Peyer's patch (tissue), 4 donors: ENCODE results near the gene CDHR2. TPM values are rescaled to one million over a fixed set of nuclear protein-coding genes. Genes with fewer than 3 reads are reported as not detected.
A peak's percentile ranks its signal among the peaks of the same experiment; 100 is the strongest.

Source experiments
- DNase-seq, 3 donors: peaks; one replicate each; pipeline ENCODE4 v3.0.0-alpha.2; 2017 to 2019
- H3K27ac ChIP-seq, 4 donors: fragments of 200-600 bp; sonication (generic); one replicate each; pipeline ENCODE4 v1.5.1; 2016 to 2019
- H3K27me3 ChIP-seq, 2 donors: fragments of 200-600 bp; sonication (generic); one replicate each; pipeline ENCODE4 v1.5.1; 2019
- H3K36me3 ChIP-seq, 3 donors: fragments of 200-600 bp; sonication (generic); one replicate each; pipeline ENCODE4 v1.5.1; 2016 to 2019
- H3K4me1 ChIP-seq, 4 donors: fragments of 200-600 bp; sonication (generic); one replicate each; pipeline ENCODE4 v1.5.1; 2016 to 2019
- H3K4me3 ChIP-seq, 4 donors: fragments of 200-600 bp; sonication (generic); 1 replicate in 3 of 4; 2 replicates in 1 of 4; pipeline ENCODE4 v1.5.1; 2016 to 2019; ENCODE audit warnings: mild to moderate bottlenecking in 1 of 4
- H3K9me3 ChIP-seq, 4 donors: fragments of 200-600 bp; sonication (generic); one replicate each; pipeline ENCODE4 v1.5.1; 2016 to 2019; ENCODE audit warnings: mild to moderate bottlenecking in 1 of 4
- CTCF ChIP-seq, 6 experiments: fragments of 450-650 bp in 4 of 6; fragments of 200-600 bp in 2 of 6; sonication (generic) in 1 of 6; IDR thresholded peaks; one replicate each; pipeline ENCODE4 v1.5.1; 2017 to 2019; ENCODE audit warnings: antibody characterized with exemption in 6 of 6, mild to moderate bottlenecking in 3 of 6, moderate library complexity in 1 of 6
- POLR2A ChIP-seq, 2 donors: fragments of 450-650 bp; IDR thresholded peaks; one replicate each; pipeline ENCODE4 v1.5.1; 2017; ENCODE audit warnings: antibody characterized with exemption in 2 of 2, mild to moderate bottlenecking in 2 of 2, moderate library complexity in 2 of 2
- total RNA-seq, 4 donors: library from RNA; depleted of rRNA; stranded (reverse); fragments of >200 nt; gene quantifications; one replicate each; pipeline ENCODE4 v1.1.0, GENCODE V29; 2016

Gene CDHR2
- total RNA-seq, 4 donors from 2014 or later = 39.6 to 823 (median 613) TPM

GRCh38 chr5:176610435-176610773 lies 61.3 kb downstream of the CDHR2 start:
- no peak for TF ChIP-seq CTCF (IDR thresholded peaks at IDR 0.05)
- Histone ChIP-seq H3K27me3 (no peaks in the 10 kb centered on the region), H3K27ac (peak overlapping the region in 2 of 4 donors; percentile 13 to 46)

GRCh38 chr5:176611435-176611834 lies 62.3 kb downstream of the CDHR2 start:
- peak in 2 of 3 donors; percentile 35 to 79 for DNase-seq
- Histone ChIP-seq H3K4me1 (peaks cover 0 to 11% (median 5%) of the 10 kb centered on the region in 4 donors), H3K27ac (no peak overlapping the region), H3K9me3 (no peaks in the 10 kb centered on the region), H3K4me3 (no peak overlapping the region), H3K36me3 (no peaks in the 10 kb centered on the region), H3K27me3 (no peaks in the 10 kb centered on the region)
- TF ChIP-seq POLR2A (IDR thresholded peaks at IDR 0.05) = no peak
- TF ChIP-seq CTCF (IDR thresholded peaks at IDR 0.05) = no peak

More at GRCh38 chr5:176610435-176610773, 61.3 kb downstream of the CDHR2 start:
- Histone ChIP-seq H3K36me3 (no peaks in the 10 kb centered on the region), H3K9me3 (no peaks in the 10 kb centered on the region), H3K4me1 (peaks cover 0 to 11% (median 5%) of the 10 kb centered on the region in 4 donors), H3K4me3 (peak overlapping the region; percentile 51 to 88 (median 84))
- DNase-seq = no peak

GRCh38 chr5:176612008-176612407 lies 62.9 kb downstream of the CDHR2 start:
- Histone ChIP-seq H3K4me3 (no peak overlapping the region), H3K36me3 (no peaks in the 10 kb centered on the region), H3K27me3 (no peaks in the 10 kb centered on the region), H3K27ac (no peak overlapping the region), H3K9me3 (no peaks in the 10 kb centered on the region), H3K4me1 (peaks cover 0 to 11% (median 5%) of the 10 kb centered on the region in 4 donors)
- DNase-seq = no peak
- TF ChIP-seq POLR2A (IDR thresholded peaks at IDR 0.05) = no peak
- TF ChIP-seq CTCF (IDR thresholded peaks at IDR 0.05) = no peak

- Histone ChIP-seq H3K9me3 (no peaks in the 10 kb centered on the region), H3K36me3 (no peaks in the 10 kb centered on the region), H3K27ac (no peak overlapping the region), H3K4me1 (peaks cover 0 to 11% (median 5%) of the 10 kb centered on the region in 4 donors), H3K27me3 (no peaks in the 10 kb centered on the region), H3K4me3 (no peak overlapping the region)
- DNase-seq = no peak
- TF ChIP-seq POLR2A (IDR thresholded peaks at IDR 0.05) (no peak), CTCF (IDR thresholded peaks at IDR 0.05) (no peak)
Measured at GRCh38 chr5:176612855-176613254, 63.7 kb downstream of the CDHR2 start.

GRCh38 chr5:176614805-176615478 lies 65.8 kb downstream of the CDHR2 start:
- H3K4me1 ChIP-seq = peaks cover 0 to 20% (median 8%) of the 10 kb centered on the region in 4 donors
- H3K36me3 ChIP-seq = no peaks in the 10 kb centered on the region
- DNase-seq = no peak
- no peak overlapping the region for H3K4me3 ChIP-seq
- H3K27ac ChIP-seq = no peak overlapping the region
- TF ChIP-seq POLR2A (IDR thresholded peaks at IDR 0.05) (no peak), CTCF (IDR thresholded peaks at IDR 0.05) (no peak)
- peaks cover 0 to 17% of the 10 kb centered on the region in 2 donors for H3K27me3 ChIP-seq
- H3K9me3 ChIP-seq = no peaks in the 10 kb centered on the region
